Activated CD4-positive, alpha-beta T cell treated with anti-CD3 and anti-CD28 coated beads for 36 hours (primary cell): Measurements from ENCODE around the gene DHCR24. TPM values are rescaled to one million over a fixed set of nuclear protein-coding genes. Genes with fewer than 3 reads are reported as not detected.
A peak's percentile ranks its signal among the peaks of the same experiment; 100 is the strongest.
"Not testable (repeated sequence)": the region's sequence is repeated elsewhere in the genome, so short reads cannot be mapped to it uniquely, and the experiment has no call there.

Experiments used
- ATAC-seq: fragments of 200-7000 bp; cut with Tn5 transposase; one replicate; pipeline ENCODE4 v1.10.0; 2021; ENCODE audit warnings: mild to moderate bottlenecking, moderate library complexity
- CTCF ChIA-PET: fragments of 350-600 bp; sonication (Branson Sonifier 250); formaldehyde crosslinking; loops from one replicate; lab custom pipeline; 2021; ENCODE audit warnings: antibody characterized with exemption; lab: Charles Lee
- POLR2A ChIA-PET: fragments of 350-600 bp; sonication (Branson Sonifier 250); formaldehyde crosslinking; loops from one replicate; lab custom pipeline; 2021; ENCODE audit warnings: antibody characterized with exemption, inconsistent platforms; lab: Charles Lee
- DNase-seq: peaks from one replicate; pipeline ENCODE4 v3.0.0-alpha.2; 2020
- H3K27ac Mint-ChIP-seq: one replicate; pipeline ENCODE4 v1.8.0; 2021; ENCODE audit warnings: mixed read lengths
- H3K27me3 Mint-ChIP-seq: one replicate; pipeline ENCODE4 v1.8.0; 2021; ENCODE audit warnings: mixed read lengths
- H3K36me3 Mint-ChIP-seq: one replicate; pipeline ENCODE4 v1.8.0; 2021; ENCODE audit warnings: low read depth, mixed read lengths
- H3K4me1 Mint-ChIP-seq: one replicate; pipeline ENCODE4 v1.8.0; 2021; ENCODE audit warnings: mixed read lengths
- H3K4me3 Mint-ChIP-seq: one replicate; pipeline ENCODE4 v1.8.0; 2021; ENCODE audit warnings: mild to moderate bottlenecking, moderate library complexity, mixed read lengths
- H3K9me3 Mint-ChIP-seq: one replicate; pipeline ENCODE4 v1.8.0; 2021; ENCODE audit warnings: low read depth, mixed read lengths
- intact Hi-C, 2 experiments: fragments of 100-400 bp; cut with DNase I in 1 of 2; cut with micrococcal nuclease in 1 of 2; formaldehyde crosslinking; loops; one replicate each; pipeline versions ENCODE4 v1.14.2 to v1.15.1; 2022 to 2024; cut with DNase I, micrococcal nuclease
- total RNA-seq, 2 experiments: library from RNA; stranded (reverse); gene quantifications; one replicate each; pipeline ENCODE4 v1.2.3, GENCODE V29; 2021

DHCR24 gene
- total RNA-seq, 2 experiments from 2014 or later: 78.4 to 80.6 TPM

DNA sequence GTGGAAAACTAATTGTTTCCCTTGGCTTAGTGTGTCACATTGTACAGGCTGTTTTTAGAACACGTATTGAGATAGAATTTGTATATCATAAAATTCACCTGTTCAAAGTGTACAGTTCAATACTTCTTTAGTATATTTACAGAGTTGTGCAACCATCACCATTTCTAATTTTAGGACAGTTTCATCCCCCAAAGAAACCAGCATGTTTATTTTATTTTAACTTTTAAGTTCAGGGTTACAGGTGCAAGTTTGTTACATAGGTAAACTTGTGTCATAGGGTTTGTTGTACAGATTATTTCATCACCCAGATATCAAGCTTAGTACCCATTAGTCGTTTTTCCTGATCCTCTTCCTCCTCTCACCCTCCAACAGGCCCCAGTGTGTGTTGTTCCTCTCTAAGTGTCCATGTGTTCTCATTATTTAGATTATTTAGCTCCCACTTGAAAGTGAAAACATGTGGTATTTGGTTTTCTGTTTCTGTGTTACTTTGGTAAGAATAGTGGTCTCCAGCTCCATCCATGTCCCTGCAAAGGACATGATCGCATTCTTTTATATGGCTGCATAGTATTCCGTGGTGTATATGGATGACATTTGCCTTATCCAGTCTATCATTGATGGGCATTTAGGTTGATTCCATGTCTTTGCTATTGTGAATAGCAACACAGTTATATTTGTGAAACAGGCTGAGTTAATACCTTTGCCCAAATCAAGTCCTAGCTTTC lies 35.2 kb upstream of the DHCR24 start:
- Mint-ChIP-seq H3K36me3 (no peaks in the 10 kb centered on the region), H3K9me3 (no peaks in the 10 kb centered on the region), H3K27ac (no peak overlapping the region), H3K27me3 (peaks cover 11% of the 10 kb centered on the region), H3K4me3 (no peak overlapping the region), H3K4me1 (no peaks in the 10 kb centered on the region)
- ChIA-PET CTCF (no interaction called here), POLR2A (no interaction called here)
- intact Hi-C loops: no loop called here
- ATAC-seq (no peak), DNase-seq (no peak)

DNA sequence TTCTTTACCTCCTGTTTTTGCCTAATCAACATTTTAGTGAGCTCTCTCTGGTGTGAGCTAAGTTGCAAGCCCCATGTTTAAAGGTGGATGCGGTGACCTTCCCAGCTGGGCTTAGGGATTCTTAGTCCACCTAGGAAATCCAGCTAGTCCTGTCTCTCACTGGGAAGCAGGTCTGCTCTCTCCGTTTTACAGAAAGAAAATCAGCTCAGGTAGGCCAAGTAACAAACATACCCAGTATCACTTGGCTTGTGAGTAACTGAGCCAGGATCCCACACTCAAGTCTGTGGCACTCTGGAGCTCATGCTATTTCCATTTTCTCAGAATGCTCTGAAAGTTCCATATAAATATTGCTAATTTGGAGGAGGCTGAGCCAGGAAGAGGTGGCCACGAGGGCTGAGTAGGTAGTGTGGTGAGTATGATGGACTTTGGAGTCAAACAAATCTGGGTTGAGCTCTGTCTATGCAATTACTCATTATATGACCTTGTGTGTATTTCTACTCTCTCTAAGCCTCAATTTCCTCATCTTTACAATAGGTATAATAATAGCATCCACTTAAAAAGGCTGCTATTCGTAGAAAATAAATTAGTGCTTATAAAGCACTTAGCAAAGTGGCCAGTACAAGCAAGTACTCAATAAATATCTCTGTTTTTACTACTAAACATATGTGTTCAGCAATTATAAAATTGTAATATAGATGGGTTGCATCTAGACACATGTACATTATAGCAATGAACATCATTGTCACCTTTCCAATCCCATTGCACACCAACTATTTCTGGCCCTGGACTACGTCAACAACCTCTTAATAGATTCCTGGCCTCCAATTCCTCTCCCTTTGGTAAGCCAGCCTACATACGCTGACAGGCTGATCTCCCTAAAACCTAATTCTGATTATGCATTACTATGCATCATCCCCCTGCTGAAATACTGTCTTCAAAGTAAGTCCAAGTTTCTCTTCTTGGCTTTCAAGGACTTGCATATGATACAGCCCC lies 32.7 kb upstream of the DHCR24 start:
- no peaks in the 10 kb centered on the region for H3K36me3 Mint-ChIP-seq
- DNase-seq (no peak), ATAC-seq (no peak)
- H3K4me1 Mint-ChIP-seq: no peaks in the 10 kb centered on the region
- H3K27ac Mint-ChIP-seq: no peak overlapping the region
- H3K4me3 Mint-ChIP-seq: no peak overlapping the region
- ChIA-PET CTCF (interaction anchor here (1.1 kb wide), 1 partner anchor 19 kb away, joined by 4 read pairs; no protein-coding TSS in a partner anchor), POLR2A (no interaction called here)
- peaks cover 9% of the 10 kb centered on the region for H3K27me3 Mint-ChIP-seq
- intact Hi-C loops: no loop called here
- H3K9me3 Mint-ChIP-seq: no peaks in the 10 kb centered on the region

DNA sequence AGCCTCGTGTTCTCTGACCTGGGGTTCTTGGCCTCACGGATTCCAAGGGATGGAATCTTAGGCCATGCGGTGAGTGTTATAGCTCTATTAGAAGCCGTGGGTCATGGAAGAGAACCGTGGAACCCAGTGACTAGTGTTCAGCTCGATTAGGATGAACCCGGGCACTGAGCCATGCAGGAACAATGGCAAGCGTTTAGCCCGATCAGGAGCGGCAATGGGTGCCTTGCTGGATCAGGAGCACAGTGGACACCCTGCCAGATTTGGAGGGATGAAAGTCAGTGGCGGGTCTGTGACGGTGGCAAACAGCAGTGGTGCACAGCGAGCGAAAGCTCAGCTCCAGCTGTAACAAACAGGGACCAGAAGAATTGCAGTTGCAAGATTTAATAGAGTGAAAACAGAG lies 24.1 kb upstream of the DHCR24 start:
- H3K27ac Mint-ChIP-seq, ATAC-seq, H3K4me1 Mint-ChIP-seq, H3K27me3 Mint-ChIP-seq, POLR2A ChIA-PET, H3K36me3 Mint-ChIP-seq, H3K4me3 Mint-ChIP-seq, intact Hi-C loops, DNase-seq, H3K9me3 Mint-ChIP-seq: not testable (repeated sequence)
- CTCF ChIA-PET: interaction anchor here (0.9 kb wide), 1 partner anchor 34 kb away, joined by 4 read pairs; no protein-coding TSS in a partner anchor

DNA sequence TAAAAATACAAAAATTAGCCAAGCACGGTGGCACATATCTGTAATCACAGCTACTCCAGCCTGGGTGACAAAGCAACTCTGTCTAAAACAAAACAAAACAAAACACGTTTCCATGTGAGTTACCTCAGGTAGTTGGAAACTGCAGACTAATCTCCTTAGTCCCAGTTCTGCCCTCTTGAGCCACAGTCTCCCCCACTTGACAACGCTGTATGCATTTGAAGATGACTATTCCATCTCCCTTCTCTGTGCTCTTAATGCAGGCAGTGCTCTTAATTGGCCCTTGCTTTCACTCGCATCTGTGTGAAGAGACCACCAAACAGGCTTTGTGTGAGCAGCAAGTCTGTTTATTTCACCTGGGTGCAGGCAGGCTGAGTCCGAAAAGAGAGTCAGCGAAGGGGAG lies 19.6 kb upstream of the DHCR24 start:
- Mint-ChIP-seq H3K9me3 (no peaks in the 10 kb centered on the region), H3K4me3 (no peak overlapping the region), H3K4me1 (no peaks in the 10 kb centered on the region), H3K27me3 (peaks cover 9% of the 10 kb centered on the region), H3K27ac (no peak overlapping the region), H3K36me3 (no peaks in the 10 kb centered on the region)
- ChIA-PET CTCF (no interaction called here), POLR2A (no interaction called here)
- ATAC-seq: no peak
- intact Hi-C loops: no loop called here
- no peak for DNase-seq

- Mint-ChIP-seq H3K27ac (no peak overlapping the region), H3K4me3 (no peak overlapping the region), H3K36me3 (no peaks in the 10 kb centered on the region), H3K9me3 (no peaks in the 10 kb centered on the region), H3K27me3 (peaks cover 9% of the 10 kb centered on the region), H3K4me1 (no peaks in the 10 kb centered on the region)
- intact Hi-C loops: no loop called here
- ChIA-PET POLR2A (interaction anchor here (0.7 kb wide), 2 partner anchors 18 to 110 kb away, joined by 4 to 6 read pairs; no protein-coding TSS in a partner anchor), CTCF (no interaction called here)
- ATAC-seq: no peak
- DNase-seq: no peak
Observed at GRCh38 chr1:54904476-54905048, 17.6 kb upstream of the DHCR24 start.

DNA sequence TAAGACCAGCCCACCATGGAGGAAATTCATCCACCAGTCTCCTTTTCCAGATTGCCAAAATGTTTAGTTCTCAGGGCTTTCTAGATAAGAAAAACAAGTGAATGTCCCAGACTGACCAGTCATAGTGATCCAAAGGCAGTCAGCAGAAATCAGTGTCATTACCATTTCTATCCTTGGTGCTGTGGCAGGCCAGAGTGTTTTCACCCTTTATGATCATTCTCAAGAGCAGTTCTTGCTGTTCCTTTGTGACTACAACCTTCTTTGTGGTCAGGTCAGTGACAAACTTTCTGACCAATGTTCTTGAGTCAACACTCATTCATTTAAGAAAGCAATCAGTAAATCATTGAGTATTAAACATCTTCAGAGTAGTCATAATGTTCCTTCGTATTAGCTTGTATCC lies 7.3 kb upstream of the DHCR24 start:
- CTCF ChIA-PET: interaction anchor here (1.2 kb wide), 2 partner anchors 8 to 11 kb away, joined by 3 to 4 read pairs; no protein-coding TSS in a partner anchor
- H3K27me3 Mint-ChIP-seq: peaks cover 4% of the 10 kb centered on the region
- intact Hi-C loops: no loop called here

GRCh38 chr1:54892586-54892985 lies 5.6 kb upstream of the DHCR24 start:
- POLR2A ChIA-PET: no interaction called here
- Mint-ChIP-seq H3K27me3 (peaks cover 9% of the 10 kb centered on the region), H3K36me3 (no peaks in the 10 kb centered on the region), H3K9me3 (no peaks in the 10 kb centered on the region), H3K4me3 (no peak overlapping the region), H3K27ac (no peak overlapping the region), H3K4me1 (peaks cover 7% of the 10 kb centered on the region)
- ATAC-seq (no peak), DNase-seq (no peak)
- CTCF ChIA-PET: interaction anchor here (0.5 kb wide), 1 partner anchor 80 kb away, joined by 3 read pairs; no protein-coding TSS in a partner anchor
- intact Hi-C loops: no loop called here

More for the DNA sequence above, 7.3 kb upstream of the DHCR24 start:
- H3K27ac Mint-ChIP-seq: no peak overlapping the region
- POLR2A ChIA-PET: no interaction called here
- peak; percentile 39 for ATAC-seq
- no peak for DNase-seq
- no peak overlapping the region for H3K4me3 Mint-ChIP-seq
- H3K36me3 Mint-ChIP-seq: no peaks in the 10 kb centered on the region
- no peaks in the 10 kb centered on the region for H3K4me1 Mint-ChIP-seq
- no peaks in the 10 kb centered on the region for H3K9me3 Mint-ChIP-seq

DNA sequence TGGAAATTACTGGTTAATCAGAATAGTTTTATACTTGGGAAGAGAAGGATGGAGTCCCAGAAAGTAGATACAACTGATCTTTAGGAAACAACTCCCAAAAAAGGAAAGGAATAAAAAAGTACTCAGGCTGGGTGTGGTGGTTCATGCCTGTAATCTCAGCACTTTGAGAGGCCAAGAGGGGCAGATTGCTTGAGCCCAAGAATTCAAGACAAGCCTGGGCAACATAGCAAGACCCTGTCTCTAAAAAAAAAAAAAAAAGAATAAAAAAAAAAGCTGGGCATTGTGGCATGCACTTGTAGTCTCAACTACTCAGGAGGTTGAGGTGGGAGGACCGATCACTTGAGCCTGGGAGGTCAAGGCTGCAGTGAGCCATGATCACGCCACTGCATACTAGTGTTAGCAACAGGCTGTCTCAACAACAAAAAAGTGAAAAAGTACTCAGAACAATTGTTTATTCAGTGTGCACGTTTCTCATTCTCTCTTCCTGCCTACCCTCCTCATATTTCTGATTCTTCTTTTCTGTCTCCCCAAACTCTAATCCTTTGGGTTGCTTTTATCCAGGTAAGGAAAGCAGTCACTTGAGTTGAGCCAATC lies 2.2 kb upstream of the DHCR24 start:
- Mint-ChIP-seq H3K27ac (no peak overlapping the region), H3K4me1 (peaks cover 30% of the 10 kb centered on the region), H3K4me3 (no peak overlapping the region), H3K9me3 (no peaks in the 10 kb centered on the region), H3K27me3 (peaks cover 9% of the 10 kb centered on the region), H3K36me3 (peaks cover 9% of the 10 kb centered on the region)
- DNase-seq (no peak), ATAC-seq (no peak)
- CTCF ChIA-PET: interaction anchor here (0.8 to 3.2 kb wide), 2 partner anchors 56 to 107 kb away, joined by 3 to 11 read pairs; no protein-coding TSS in a partner anchor
- POLR2A ChIA-PET: no interaction called here
- intact Hi-C loops: loop anchor here in 1 of 2 experiments (10.0 kb wide), 1 partner anchor 326 kb away; the partner anchor contains the start of gene USP24

- CTCF ChIA-PET: interaction anchor here (3.2 kb wide), 1 partner anchor 57 kb away, joined by 11 read pairs; no protein-coding TSS in a partner anchor
- ATAC-seq: no peak
Observed at GRCh38 chr1:54888080-54888733, 1.2 kb upstream of the DHCR24 start.

DNA sequence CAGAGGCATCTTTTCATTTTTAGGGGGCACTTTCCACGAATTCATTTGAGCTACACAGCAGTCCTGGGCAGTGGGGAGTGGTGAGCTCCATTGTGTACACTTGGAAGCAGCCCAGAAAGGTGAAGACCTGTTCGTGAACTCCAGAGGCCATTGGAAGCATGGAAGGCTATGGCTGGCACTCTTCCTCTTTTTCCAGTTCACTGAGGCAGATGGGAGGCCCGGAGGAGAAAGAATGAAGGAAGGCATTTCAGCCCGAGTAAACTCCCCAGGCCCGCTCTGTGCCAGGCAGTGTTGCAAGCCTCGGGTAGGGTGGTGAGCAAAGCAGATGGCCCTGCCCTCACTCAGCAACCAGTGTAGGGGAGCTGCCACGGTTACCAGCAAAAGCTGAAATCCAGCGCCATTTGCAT lies 673 bp upstream of the DHCR24 start:
- peaks cover 22% of the 10 kb centered on the region for H3K36me3 Mint-ChIP-seq
- H3K27ac Mint-ChIP-seq: peak overlapping the region; percentile 35
- peaks cover 9% of the 10 kb centered on the region for H3K27me3 Mint-ChIP-seq
- CTCF ChIA-PET: interaction anchor here (3.2 kb wide), 1 partner anchor 57 kb away, joined by 11 read pairs; no protein-coding TSS in a partner anchor
- intact Hi-C loops: loop anchor here in 1 of 2 experiments (1.0 to 10.0 kb wide), 6 partner anchors 89 to 997 kb away; partner anchors contain the start of genes PARS2, TCEANC2, TMEM59 and TTC4
- H3K4me1 Mint-ChIP-seq: peaks cover 33% of the 10 kb centered on the region
- no peaks in the 10 kb centered on the region for H3K9me3 Mint-ChIP-seq
- H3K4me3 Mint-ChIP-seq: peak overlapping the region; percentile 89
- DNase-seq (peak; percentile 15), ATAC-seq (no peak)
- POLR2A ChIA-PET: interaction anchor here (0.7 kb wide), 1 partner anchor 127 kb away, joined by 3 read pairs; no protein-coding TSS in a partner anchor

More at GRCh38 chr1:54888080-54888733, 1.2 kb upstream of the DHCR24 start:
- intact Hi-C loops: loop anchor here in 1 of 2 experiments (10.0 kb wide), 1 partner anchor 327 kb away; the partner anchor contains the start of gene USP24
- H3K27me3 Mint-ChIP-seq: peaks cover 9% of the 10 kb centered on the region
- H3K36me3 Mint-ChIP-seq: peaks cover 18% of the 10 kb centered on the region
- H3K27ac Mint-ChIP-seq: peak overlapping the region; percentile 2
- H3K9me3 Mint-ChIP-seq: no peaks in the 10 kb centered on the region
- peak overlapping the region; percentile 89 for H3K4me3 Mint-ChIP-seq
- POLR2A ChIA-PET: interaction anchor here (0.7 kb wide), 1 partner anchor 127 kb away, joined by 3 read pairs; no protein-coding TSS in a partner anchor
- H3K4me1 Mint-ChIP-seq: peaks cover 33% of the 10 kb centered on the region
- DNase-seq: no peak
